SK-N-SH treated with all-trans-retinoic acid at 6 μM for 48 hours (cell line): ENCODE data around the gene INS.

Source experiments
- ATAC-seq: fragments of 200-7000 bp; cut with Tn5 transposase; 3 replicates; pipeline ENCODE4 v1.9.1; 2020; ENCODE audit warnings: mild to moderate bottlenecking, moderate library complexity
- BACH2 ChIP-seq: fragments of 250-450 bp; sonication (Bioruptor Pico); IDR thresholded peaks from 2 replicates; pipeline ENCODE4 v1.9.0; 2021; ENCODE audit warnings: mild to moderate bottlenecking, borderline replicate concordance
- CSDC2 ChIP-seq: fragments of 250-450 bp; sonication (Bioruptor Pico); IDR thresholded peaks from 2 replicates; pipeline ENCODE4 v1.5.0; 2020; ENCODE audit warnings: mild to moderate bottlenecking, moderate library complexity
- ESRRG ChIP-seq: fragments of 250-450 bp; sonication (Bioruptor Pico); IDR thresholded peaks from 2 replicates; pipeline ENCODE4 v1.6.1; 2021; ENCODE audit warnings: mild to moderate bottlenecking
- OSR1 ChIP-seq: fragments of 250-450 bp; sonication (Bioruptor Pico); IDR thresholded peaks from 2 replicates; pipeline ENCODE4 v1.8.0; 2022; ENCODE audit warnings: moderate library complexity, mild to moderate bottlenecking, inconsistent platforms
- PPARA ChIP-seq: fragments of 250-450 bp; sonication (Bioruptor Pico); IDR thresholded peaks from 2 replicates; pipeline ENCODE4 v1.5.0; 2020; ENCODE audit warnings: mild to moderate bottlenecking, borderline replicate concordance
- RARB ChIP-seq: fragments of 250-450 bp; sonication (Bioruptor Pico); IDR thresholded peaks from 2 replicates; pipeline ENCODE4 v1.8.0; 2021; ENCODE audit warnings: mild to moderate bottlenecking, moderate library complexity
- TOX ChIP-seq: fragments of 250-450 bp; sonication (Bioruptor Pico); IDR thresholded peaks from 2 replicates; pipeline ENCODE4 v1.8.0; 2021; ENCODE audit warnings: mild to moderate bottlenecking, moderate library complexity, borderline replicate concordance
- ZC3H10 ChIP-seq: fragments of 250-450 bp; sonication (Bioruptor Pico); IDR thresholded peaks from 2 replicates; pipeline ENCODE4 v1.5.1; 2021; ENCODE audit warnings: mild to moderate bottlenecking, moderate library complexity
- ZFP3 ChIP-seq: fragments of 250-450 bp; sonication (Bioruptor Pico); IDR thresholded peaks from 2 replicates; pipeline ENCODE4 v1.5.0; 2020; ENCODE audit warnings: mild to moderate bottlenecking, moderate library complexity
- ZFP30 ChIP-seq: fragments of 450-650 bp; formaldehyde crosslinking; IDR thresholded peaks from 2 replicates; pipeline ENCODE4 v1.5.0; 2022; ENCODE audit warnings: mild to moderate bottlenecking, moderate library complexity
- ZNF565 ChIP-seq: fragments of 450-650 bp; formaldehyde crosslinking; conservative IDR thresholded peaks from 2 replicates; pipeline ENCODE4 v1.5.0; 2020; ENCODE audit warnings: low read depth, mild to moderate bottlenecking, moderate library complexity
- ZNF70 ChIP-seq: fragments of 450-650 bp; formaldehyde crosslinking; IDR thresholded peaks from 2 replicates; pipeline ENCODE4 v1.5.0; 2020; ENCODE audit warnings: mild to moderate bottlenecking, moderate library complexity
- ZNF8 ChIP-seq: fragments of 450-650 bp; formaldehyde crosslinking; IDR thresholded peaks from 2 replicates; pipeline ENCODE4 v1.5.0; 2020; ENCODE audit warnings: mild to moderate bottlenecking, moderate library complexity
- TF ChIP-seq, protein P1 (sequence below): fragments of 250-450 bp; sonication (Bioruptor Pico); IDR thresholded peaks from 2 replicates; pipeline ENCODE4 v1.5.1; 2020; ENCODE audit warnings: low read depth, mild to moderate bottlenecking, moderate library complexity
- TF ChIP-seq, protein P2 (sequence below): fragments of 250-450 bp; sonication (Bioruptor Pico); IDR thresholded peaks from 2 replicates; pipeline ENCODE4 v1.8.0; 2021; ENCODE audit warnings: low read depth, mild to moderate bottlenecking, moderate library complexity, borderline replicate concordance

The INS gene

DNA sequence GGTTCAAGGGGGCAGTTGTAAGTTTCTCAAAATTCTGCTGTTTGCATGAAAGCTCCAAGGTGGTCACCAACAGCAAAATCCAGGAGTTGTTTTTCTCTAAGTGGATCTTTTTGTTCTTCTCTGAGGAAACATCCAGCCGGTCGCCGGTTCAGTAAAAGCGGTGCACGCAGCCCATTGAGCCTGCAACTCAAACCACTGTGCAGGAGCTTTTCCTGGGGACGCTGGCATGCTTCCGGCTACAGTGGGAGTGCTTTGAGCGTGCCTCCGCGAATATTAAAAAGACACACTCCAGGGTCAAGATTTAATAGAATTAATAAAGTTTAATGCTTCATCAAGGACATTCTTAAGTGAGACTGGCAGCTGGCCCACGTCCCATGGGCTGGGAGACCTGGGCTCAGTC lies 47.2 kb downstream of the INS start:
- no peak for TF ChIP-seq ZFP30 (CRISPR knock-in tag)
- TF ChIP-seq ZC3H10 (CRISPR knock-in tag) = no peak
- TF ChIP-seq ESRRG (CRISPR knock-in tag) = no peak
- TF ChIP-seq PPARA = no peak
- no peak for TF ChIP-seq ZNF565 (CRISPR knock-in tag)
- TF ChIP-seq, protein P1, sequence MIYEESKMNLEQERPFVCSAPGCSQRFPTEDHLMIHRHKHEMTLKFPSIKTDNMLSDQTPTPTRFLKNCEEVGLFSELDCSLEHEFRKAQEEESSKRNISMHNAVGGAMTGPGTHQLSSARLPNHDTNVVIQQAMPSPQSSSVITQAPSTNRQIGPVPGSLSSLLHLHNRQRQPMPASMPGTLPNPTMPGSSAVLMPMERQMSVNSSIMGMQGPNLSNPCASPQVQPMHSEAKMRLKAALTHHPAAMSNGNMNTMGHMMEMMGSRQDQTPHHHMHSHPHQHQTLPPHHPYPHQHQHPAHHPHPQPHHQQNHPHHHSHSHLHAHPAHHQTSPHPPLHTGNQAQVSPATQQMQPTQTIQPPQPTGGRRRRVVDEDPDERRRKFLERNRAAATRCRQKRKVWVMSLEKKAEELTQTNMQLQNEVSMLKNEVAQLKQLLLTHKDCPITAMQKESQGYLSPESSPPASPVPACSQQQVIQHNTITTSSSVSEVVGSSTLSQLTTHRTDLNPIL (CRISPR knock-in tag) = no peak
- no peak for TF ChIP-seq ZFP3 (CRISPR knock-in tag)
- TF ChIP-seq RARB = no peak
- TF ChIP-seq ZNF70 (CRISPR knock-in tag) = no peak
- TF ChIP-seq, protein P2, sequence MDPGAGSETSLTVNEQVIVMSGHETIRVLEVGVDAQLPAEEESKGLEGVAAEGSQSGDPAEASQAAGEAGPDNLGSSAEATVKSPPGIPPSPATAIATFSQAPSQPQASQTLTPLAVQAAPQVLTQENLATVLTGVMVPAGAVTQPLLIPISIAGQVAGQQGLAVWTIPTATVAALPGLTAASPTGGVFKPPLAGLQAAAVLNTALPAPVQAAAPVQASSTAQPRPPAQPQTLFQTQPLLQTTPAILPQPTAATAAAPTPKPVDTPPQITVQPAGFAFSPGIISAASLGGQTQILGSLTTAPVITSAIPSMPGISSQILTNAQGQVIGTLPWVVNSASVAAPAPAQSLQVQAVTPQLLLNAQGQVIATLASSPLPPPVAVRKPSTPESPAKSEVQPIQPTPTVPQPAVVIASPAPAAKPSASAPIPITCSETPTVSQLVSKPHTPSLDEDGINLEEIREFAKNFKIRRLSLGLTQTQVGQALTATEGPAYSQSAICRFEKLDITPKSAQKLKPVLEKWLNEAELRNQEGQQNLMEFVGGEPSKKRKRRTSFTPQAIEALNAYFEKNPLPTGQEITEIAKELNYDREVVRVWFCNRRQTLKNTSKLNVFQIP (CRISPR knock-in tag) = no peak
- TF ChIP-seq OSR1 (CRISPR knock-in tag) = no peak
- TF ChIP-seq ZNF8 (CRISPR knock-in tag) = no peak
- no peak for ATAC-seq

DNA sequence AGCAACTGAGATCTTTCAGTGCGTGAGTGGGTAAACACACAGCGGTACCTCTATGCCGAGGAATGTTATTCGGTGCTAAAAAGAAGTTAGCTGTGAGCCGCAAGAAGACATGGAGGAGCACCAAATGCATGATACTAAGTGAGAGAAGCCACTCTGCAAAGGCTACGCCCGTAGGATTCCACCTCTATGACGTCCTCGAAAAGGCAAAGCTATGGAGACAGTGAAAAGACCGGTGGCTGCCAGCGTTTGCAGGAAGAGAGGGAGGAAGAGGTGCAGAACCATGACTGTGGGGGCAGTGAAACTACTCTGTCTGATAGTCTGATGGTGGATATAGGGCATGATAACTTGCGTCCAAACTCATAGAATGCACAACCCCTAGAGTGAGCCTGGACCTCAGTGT lies 50.5 kb downstream of the INS start:
- no peak for TF ChIP-seq ZNF565 (CRISPR knock-in tag)
- no peak for TF ChIP-seq TOX (CRISPR knock-in tag)
- TF ChIP-seq BACH2 (CRISPR knock-in tag) = no peak
- TF ChIP-seq ZNF8 (CRISPR knock-in tag) = no peak
- TF ChIP-seq CSDC2 (CRISPR knock-in tag) = no peak
- TF ChIP-seq ZFP30 (CRISPR knock-in tag) = no peak
- no peak for TF ChIP-seq PPARA
- no peak for ATAC-seq
